IPS-NIHi11 (cell line): ENCODE data around the gene CRABP1.
A peak's percentile ranks its signal among the peaks of the same experiment; 100 is the strongest.

Source experiments
- DNase-seq: peaks from one replicate; pipeline ENCODE4 v3.0.0; 2012; ENCODE audit warnings: mixed read lengths, low spot score

CRABP1 gene

GRCh38 chr15:78317145-78317836 is 22.9 kb upstream of the CRABP1 start:
- no peak for DNase-seq

GRCh38 chr15:78319588-78319987 is 20.6 kb upstream of the CRABP1 start:
- DNase-seq, result no peak

- DNase-seq, result no peak
Observed at GRCh38 chr15:78320183-78320582, 20.0 kb upstream of the CRABP1 start.

GRCh38 chr15:78321041-78321570 is 19.0 kb upstream of the CRABP1 start:
- no peak for DNase-seq

GRCh38 chr15:78321786-78322185 is 18.4 kb upstream of the CRABP1 start:
- DNase-seq, result no peak

- no peak for DNase-seq
Observed at GRCh38 chr15:78322243-78322642, 17.9 kb upstream of the CRABP1 start.

- DNase-seq, result no peak
Observed at GRCh38 chr15:78322724-78323521, 17.2 kb upstream of the CRABP1 start.

GRCh38 chr15:78323693-78324092 is 16.5 kb upstream of the CRABP1 start:
- DNase-seq, result no peak

GRCh38 chr15:78324144-78324543 is 16.0 kb upstream of the CRABP1 start:
- DNase-seq, result no peak

GRCh38 chr15:78325092-78325843 is 14.9 kb upstream of the CRABP1 start:
- no peak for DNase-seq

- DNase-seq, result no peak
Observed at GRCh38 chr15:78327466-78327865, 12.7 kb upstream of the CRABP1 start.

GRCh38 chr15:78329625-78330024 is 10.5 kb upstream of the CRABP1 start:
- DNase-seq, result no peak

GRCh38 chr15:78334845-78335244 is 5.3 kb upstream of the CRABP1 start:
- DNase-seq, result no peak

- DNase-seq, result no peak
Observed at GRCh38 chr15:78335985-78336384, 4.2 kb upstream of the CRABP1 start.

GRCh38 chr15:78338781-78339180 is 1.4 kb upstream of the CRABP1 start:
- DNase-seq, result no peak

GRCh38 chr15:78339559-78339958 is 594 bp upstream of the CRABP1 start:
- DNase-seq, result no peak

- peak; percentile 70 for DNase-seq
Observed at GRCh38 chr15:78341057-78341987, 1.2 kb downstream of the CRABP1 start.

- DNase-seq, result no peak
Observed at GRCh38 chr15:78342021-78342420, 1.9 kb downstream of the CRABP1 start.

GRCh38 chr15:78343276-78344060 is 3.3 kb downstream of the CRABP1 start:
- DNase-seq, result no peak

GRCh38 chr15:78345396-78346125 is 5.4 kb downstream of the CRABP1 start:
- DNase-seq, result no peak
